HepG2 (cell line): ENCODE data around the gene RAB23. TPM values are rescaled to one million over a fixed set of nuclear protein-coding genes. Genes with fewer than 3 reads are reported as not detected.

Source experiments
- ARID5B ChIP-seq: IDR thresholded peaks from 2 replicates; pipeline ENCODE4 v1.4.0; 2020; ENCODE audit warnings: mild to moderate bottlenecking, missing genetic modification reagents
- GATA4 ChIP-seq: sonication (generic); IDR thresholded peaks from 2 replicates; pipeline ENCODE4 v1.6.1; 2016; ENCODE audit warnings: antibody characterized with exemption, low read depth, borderline replicate concordance
- RNF219 ChIP-seq: sonication (generic); formaldehyde crosslinking; IDR thresholded peaks from 2 replicates; pipeline ENCODE4 v1.5.0; 2020; ENCODE audit warnings: mild to moderate bottlenecking, missing genetic modification reagents
- SCMH1 ChIP-seq: sonication (generic); formaldehyde crosslinking; IDR thresholded peaks from 2 replicates; pipeline ENCODE4 v1.9.0; 2021; ENCODE audit warnings: missing genetic modification reagents, mild to moderate bottlenecking, borderline replicate concordance
- SRSF9 ChIP-seq: fragments of 200-400 bp; formaldehyde crosslinking; IDR thresholded peaks from 2 replicates; pipeline ENCODE4 v1.6.1; 2018; ENCODE audit warnings: borderline replicate concordance, mild to moderate bottlenecking, low read depth, low read length; ENCODE audit not compliant: insufficient read depth, poor library complexity, severe bottlenecking
- TCF7L2 ChIP-seq: IDR thresholded peaks from 2 replicates; pipeline ENCODE4 v1.6.1; 2011; ENCODE audit warnings: mild to moderate bottlenecking, low read depth, low read length, moderate library complexity
- ZFP1 ChIP-seq: IDR thresholded peaks from 2 replicates; pipeline ENCODE4 v1.6.1; 2016
- ZMAT3 ChIP-seq: sonication (generic); formaldehyde crosslinking; conservative IDR thresholded peaks from 2 replicates; pipeline ENCODE4 v1.7.0; 2021; ENCODE audit warnings: missing genetic modification reagents
- ZNF605 ChIP-seq: sonication (generic); formaldehyde crosslinking; IDR thresholded peaks from 2 replicates; pipeline ENCODE4 v1.8.0; 2022; ENCODE audit warnings: mild to moderate bottlenecking, missing genetic modification reagents
- ZNF777 ChIP-seq: sonication (generic); formaldehyde crosslinking; IDR thresholded peaks from 2 replicates; pipeline ENCODE4 v1.4.0; 2020; ENCODE audit warnings: missing genetic modification reagents
- polyA plus RNA-seq, 8 experiments: library from polyadenylated mRNA; depleted of rRNA in 3 of 8; stranded (reverse) in 7 of 8; unstranded in 1 of 8; fragments of >200 nt; fragmentation: Illumina TruSeq in 4 of 8; extraction: Trizol in 4 of 8; gene quantifications; 2 replicates each; pipeline versions ENCODE4 v1.2.1 to v1.2.3, GENCODE V29; 2011 to 2016; ENCODE audit warnings: low read depth in 4 of 8, missing spikeins in 1 of 8, mixed read lengths in 1 of 8; ENCODE audit not compliant: insufficient read depth in 1 of 8
- total RNA-seq, 5 experiments: library from RNA; depleted of rRNA; stranded (reverse); fragments of >200 nt; fragmentation: Illumina TruSeq; extraction: Trizol; gene quantifications; 2 replicates each; pipeline ENCODE4 v1.2.3, GENCODE V29; 2016; ENCODE audit warnings: low read depth in 1 of 5
- TF ChIP-seq, protein P1 (sequence below): sonication (generic); formaldehyde crosslinking; IDR thresholded peaks from 2 replicates; pipeline ENCODE4; 2020; ENCODE audit warnings: missing genetic modification reagents, mild to moderate bottlenecking, borderline replicate concordance
- TF ChIP-seq, protein P2 (sequence below), 2 experiments: sonication (generic) in 1 of 2; formaldehyde crosslinking in 1 of 2; IDR thresholded peaks; 2 replicates each; pipeline versions ENCODE4 v1.4.0 to v1.6.1; 2016 to 2020; ENCODE audit warnings: borderline replicate concordance in 1 of 2, low read depth in 1 of 2, mild to moderate bottlenecking in 1 of 2, missing genetic modification reagents in 1 of 2

Gene RAB23
- total and polyA plus RNA-seq, 2 of the 13 experiments (the other 11 are each of a cell fraction or from before 2014, with no cell fraction given): 5.5 to 16.4 TPM

DNA sequence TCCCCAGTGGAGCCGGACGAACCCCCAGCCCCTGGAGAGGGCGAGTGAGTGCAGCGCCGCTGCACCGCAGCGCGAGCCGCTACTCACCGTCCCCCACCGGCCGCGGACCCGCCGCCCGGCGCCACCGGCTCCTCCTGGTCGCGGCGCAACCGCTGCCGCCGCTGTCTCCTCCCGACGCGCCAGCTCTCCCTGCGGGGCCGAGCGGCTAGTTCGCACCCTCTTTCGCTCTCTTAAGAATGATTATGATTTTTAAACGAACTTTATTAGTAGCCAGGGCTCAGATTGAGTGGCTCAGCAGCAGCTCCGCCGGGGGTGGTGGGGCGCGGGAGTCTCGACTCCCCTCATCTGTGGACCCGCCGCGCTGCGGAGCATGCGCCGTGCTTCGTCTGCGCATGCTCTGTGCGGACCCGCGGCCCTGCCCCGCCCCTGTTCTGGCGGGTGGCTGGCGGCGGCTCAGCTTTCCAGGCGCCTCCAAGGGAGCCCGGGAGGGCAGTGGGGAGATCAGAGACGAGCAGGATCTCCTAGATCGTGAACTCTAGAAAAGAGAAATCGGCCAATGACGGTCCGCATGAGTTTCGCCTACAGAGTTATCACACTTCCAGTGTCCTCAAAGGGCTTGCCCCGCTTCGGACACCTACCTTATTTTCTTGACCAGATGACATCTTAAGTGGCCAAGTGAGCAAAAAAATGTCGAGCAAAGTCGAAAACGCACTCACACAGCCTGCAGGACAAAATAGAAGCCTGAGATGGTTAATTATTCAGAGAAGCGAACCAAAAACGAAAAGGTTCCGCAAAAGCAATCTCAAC lies at the start of gene RAB23 (continued):
- no peak for TF ChIP-seq RNF219 (CRISPR knock-in tag)
- no peak for TF ChIP-seq ZMAT3 (CRISPR knock-in tag)
- no peak for TF ChIP-seq ZFP1 (CRISPR knock-in tag)
- TF ChIP-seq ZNF605 (CRISPR knock-in tag): 0 out of 2 replicates have a peak, but pooled peaks have one; percentile 62
- TF ChIP-seq SCMH1 (CRISPR knock-in tag): no peak
- TF ChIP-seq, protein P1, sequence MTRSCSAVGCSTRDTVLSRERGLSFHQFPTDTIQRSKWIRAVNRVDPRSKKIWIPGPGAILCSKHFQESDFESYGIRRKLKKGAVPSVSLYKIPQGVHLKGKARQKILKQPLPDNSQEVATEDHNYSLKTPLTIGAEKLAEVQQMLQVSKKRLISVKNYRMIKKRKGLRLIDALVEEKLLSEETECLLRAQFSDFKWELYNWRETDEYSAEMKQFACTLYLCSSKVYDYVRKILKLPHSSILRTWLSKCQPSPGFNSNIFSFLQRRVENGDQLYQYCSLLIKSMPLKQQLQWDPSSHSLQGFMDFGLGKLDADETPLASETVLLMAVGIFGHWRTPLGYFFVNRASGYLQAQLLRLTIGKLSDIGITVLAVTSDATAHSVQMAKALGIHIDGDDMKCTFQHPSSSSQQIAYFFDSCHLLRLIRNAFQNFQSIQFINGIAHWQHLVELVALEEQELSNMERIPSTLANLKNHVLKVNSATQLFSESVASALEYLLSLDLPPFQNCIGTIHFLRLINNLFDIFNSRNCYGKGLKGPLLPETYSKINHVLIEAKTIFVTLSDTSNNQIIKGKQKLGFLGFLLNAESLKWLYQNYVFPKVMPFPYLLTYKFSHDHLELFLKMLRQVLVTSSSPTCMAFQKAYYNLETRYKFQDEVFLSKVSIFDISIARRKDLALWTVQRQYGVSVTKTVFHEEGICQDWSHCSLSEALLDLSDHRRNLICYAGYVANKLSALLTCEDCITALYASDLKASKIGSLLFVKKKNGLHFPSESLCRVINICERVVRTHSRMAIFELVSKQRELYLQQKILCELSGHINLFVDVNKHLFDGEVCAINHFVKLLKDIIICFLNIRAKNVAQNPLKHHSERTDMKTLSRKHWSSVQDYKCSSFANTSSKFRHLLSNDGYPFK (CRISPR knock-in tag): no peak; the same call in 1 of the 2 replicates
- TF ChIP-seq GATA4: peak; percentile 78; the same call in 1 of the 2 replicates
- peak; percentile 36; the same call in 1 of the 2 replicates for TF ChIP-seq ARID5B (CRISPR knock-in tag)
- TF ChIP-seq SRSF9: no peak
- TF ChIP-seq, protein P2, sequence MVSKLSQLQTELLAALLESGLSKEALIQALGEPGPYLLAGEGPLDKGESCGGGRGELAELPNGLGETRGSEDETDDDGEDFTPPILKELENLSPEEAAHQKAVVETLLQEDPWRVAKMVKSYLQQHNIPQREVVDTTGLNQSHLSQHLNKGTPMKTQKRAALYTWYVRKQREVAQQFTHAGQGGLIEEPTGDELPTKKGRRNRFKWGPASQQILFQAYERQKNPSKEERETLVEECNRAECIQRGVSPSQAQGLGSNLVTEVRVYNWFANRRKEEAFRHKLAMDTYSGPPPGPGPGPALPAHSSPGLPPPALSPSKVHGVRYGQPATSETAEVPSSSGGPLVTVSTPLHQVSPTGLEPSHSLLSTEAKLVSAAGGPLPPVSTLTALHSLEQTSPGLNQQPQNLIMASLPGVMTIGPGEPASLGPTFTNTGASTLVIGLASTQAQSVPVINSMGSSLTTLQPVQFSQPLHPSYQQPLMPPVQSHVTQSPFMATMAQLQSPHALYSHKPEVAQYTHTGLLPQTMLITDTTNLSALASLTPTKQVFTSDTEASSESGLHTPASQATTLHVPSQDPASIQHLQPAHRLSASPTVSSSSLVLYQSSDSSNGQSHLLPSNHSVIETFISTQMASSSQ (IDR thresholded peaks at IDR 0.05; ENCODE audit: low read depth): no peak
- TF ChIP-seq, protein P2 (CRISPR knock-in tag; IDR thresholded peaks at IDR 0.05; ENCODE audit: borderline replicate concordance): no peak
- TF ChIP-seq TCF7L2: no peak
- TF ChIP-seq ZNF777 (CRISPR knock-in tag): peak; percentile 35; the same call in 1 of the 2 replicates
